H9 (cell line): ENCODE measurements around the gene KRCC1. TPM values are rescaled to one million over a fixed set of nuclear protein-coding genes. Genes with fewer than 3 reads are reported as not detected.

ENCODE experiments used
- DNase-seq: peaks from one replicate; pipeline ENCODE4 v3.0.0-alpha.2; 2017
- H2AFZ ChIP-seq: one replicate; pipeline ENCODE4 v1.6.1; 2013; ENCODE audit warnings: mild to moderate bottlenecking, low read length, control low read depth, moderate library complexity
- H2AK5ac ChIP-seq: 2 replicates; pipeline ENCODE4 v1.6.1; 2013; ENCODE audit warnings: low read length, control low read depth, mixed read lengths; ENCODE audit not compliant: insufficient read length
- H2BK120ac ChIP-seq: one replicate; pipeline ENCODE4 v1.6.1; 2013; ENCODE audit warnings: low read depth, mild to moderate bottlenecking, low read length, control low read depth, inconsistent platforms; ENCODE audit not compliant: poor library complexity, severe bottlenecking
- H2BK12ac ChIP-seq: 2 replicates; pipeline ENCODE4 v1.6.1; 2013; ENCODE audit warnings: low read length, control low read depth, mixed read lengths, low read depth; ENCODE audit not compliant: insufficient read length
- H2BK15ac ChIP-seq: 2 replicates; pipeline ENCODE4 v1.6.1; 2013; ENCODE audit warnings: low read depth, low read length, control low read depth
- H2BK20ac ChIP-seq: one replicate; pipeline ENCODE4 v1.6.1; 2013; ENCODE audit warnings: low read depth, mild to moderate bottlenecking, low read length, control low read depth, inconsistent platforms; ENCODE audit not compliant: poor library complexity, severe bottlenecking
- H2BK5ac ChIP-seq: 2 replicates; pipeline ENCODE4 v1.6.1; 2013; ENCODE audit warnings: low read length, control low read depth, mixed read lengths; ENCODE audit not compliant: insufficient read length
- H3K14ac ChIP-seq: 2 replicates; pipeline ENCODE4 v1.6.1; 2013; ENCODE audit warnings: low read length, control low read depth; ENCODE audit not compliant: insufficient read depth
- H3K18ac ChIP-seq: 2 replicates; pipeline ENCODE4 v1.6.1; 2013; ENCODE audit warnings: low read depth, mild to moderate bottlenecking, mixed read lengths, low read length, control low read depth; ENCODE audit not compliant: insufficient read length
- H3K23ac ChIP-seq: 2 replicates; pipeline ENCODE4 v1.6.1; 2013; ENCODE audit warnings: low read length, control low read depth, mixed read lengths, low read depth; ENCODE audit not compliant: insufficient read length
- H3K23me2 ChIP-seq: 2 replicates; pipeline ENCODE4 v1.6.1; 2013; ENCODE audit warnings: low read depth, mild to moderate bottlenecking, mixed read lengths, low read length, control low read depth; ENCODE audit not compliant: insufficient read length, poor library complexity, severe bottlenecking
- H3K27ac ChIP-seq: 2 replicates; pipeline ENCODE4 v1.5.1; 2013; ENCODE audit warnings: low read length, control low read depth, mixed read lengths, low read depth; ENCODE audit not compliant: insufficient read length
- H3K27me3 ChIP-seq: 2 replicates; pipeline ENCODE4 v1.6.1; 2013; ENCODE audit warnings: low read length, control low read depth, inconsistent platforms; ENCODE audit not compliant: insufficient read depth
- H3K4ac ChIP-seq: 2 replicates; pipeline ENCODE4 v1.6.1; 2013; ENCODE audit warnings: low read depth, mild to moderate bottlenecking, control low read depth, inconsistent platforms, low read length, moderate library complexity
- H3K4me1 ChIP-seq: 2 replicates; pipeline ENCODE4 v1.6.1; 2013; ENCODE audit warnings: low read length, control low read depth, inconsistent platforms; ENCODE audit not compliant: insufficient read depth
- H3K4me2 ChIP-seq: 2 replicates; pipeline ENCODE4 v1.6.1; 2013; ENCODE audit warnings: low read length, control low read depth, mixed read lengths; ENCODE audit not compliant: insufficient read length, insufficient read depth
- H3K56ac ChIP-seq: 2 replicates; pipeline ENCODE4 v1.6.1; 2013; ENCODE audit warnings: low read depth, mild to moderate bottlenecking, mixed read lengths, low read length, control low read depth; ENCODE audit not compliant: insufficient read length
- H3K79me1 ChIP-seq: 2 replicates; pipeline ENCODE4 v1.6.1; 2013; ENCODE audit warnings: low read depth, mild to moderate bottlenecking, moderate library complexity, low read length, control low read depth, inconsistent platforms; ENCODE audit not compliant: insufficient read depth, poor library complexity, severe bottlenecking
- H3K79me2 ChIP-seq: 2 replicates; pipeline ENCODE4 v1.6.1; 2013; ENCODE audit warnings: low read length, control low read depth, inconsistent platforms; ENCODE audit not compliant: insufficient read depth
- H3K9ac ChIP-seq: 2 replicates; pipeline ENCODE4 v1.6.1; 2013; ENCODE audit warnings: low read length, control low read depth, mixed read lengths; ENCODE audit not compliant: insufficient read length; ENCODE audit errors: extremely low read depth
- H3K9me3 ChIP-seq: one replicate; pipeline ENCODE4 v1.6.1; 2013; ENCODE audit warnings: low read depth, low read length, inconsistent platforms; ENCODE audit not compliant: control insufficient read depth
- H3T11ph ChIP-seq: one replicate; pipeline ENCODE4 v1.6.1; 2013; ENCODE audit warnings: mild to moderate bottlenecking, low read length, control low read depth, inconsistent platforms
- H4K20me1 ChIP-seq: one replicate; pipeline ENCODE4 v1.6.1; 2013; ENCODE audit not compliant: control insufficient read depth, insufficient read length, insufficient read depth
- H4K5ac ChIP-seq: 2 replicates; pipeline ENCODE4 v1.6.1; 2013; ENCODE audit warnings: low read depth, mild to moderate bottlenecking, mixed read lengths, low read length, control low read depth; ENCODE audit not compliant: insufficient read length
- H4K8ac ChIP-seq: replicated peaks from 2 replicates; pipeline ENCODE4 v1.6.1; 2013; ENCODE audit warnings: low read length, control low read depth, mixed read lengths, low read depth; ENCODE audit not compliant: insufficient read length
- H4K91ac ChIP-seq: 2 replicates; pipeline ENCODE4 v1.6.1; 2013; ENCODE audit warnings: low read depth, mild to moderate bottlenecking, moderate library complexity, mixed read lengths, low read length, control low read depth; ENCODE audit not compliant: insufficient read length
- H3K27ac Mint-ChIP-seq, 3 experiments: 2 replicates in 2 of 3; 3 replicates in 1 of 3; pipeline ENCODE4 v1.8.0; 2020 to 2021; ENCODE audit warnings: mixed read lengths in 3 of 3, mild to moderate bottlenecking in 1 of 3, moderate library complexity in 1 of 3
- H3K27me3 Mint-ChIP-seq: 2 replicates; pipeline ENCODE4 v1.8.0; 2021; ENCODE audit warnings: low read depth, mild to moderate bottlenecking, moderate library complexity, mixed read lengths
- H3K36me3 Mint-ChIP-seq, 3 experiments: 2 replicates in 2 of 3; 3 replicates in 1 of 3; pipeline ENCODE4 v1.8.0; 2020 to 2021; ENCODE audit warnings: low read depth in 3 of 3, mixed read lengths in 3 of 3; ENCODE audit not compliant: insufficient read depth in 1 of 3
- H3K4me1 Mint-ChIP-seq, 2 experiments: 2 replicates each; pipeline ENCODE4 v1.8.0; 2020; ENCODE audit warnings: mixed read lengths in 2 of 2
- H3K4me3 Mint-ChIP-seq, 2 experiments: 2 replicates in 1 of 2; 3 replicates in 1 of 2; pipeline ENCODE4 v1.8.0; 2020 to 2021; ENCODE audit warnings: mild to moderate bottlenecking in 2 of 2, mixed read lengths in 2 of 2, moderate library complexity in 1 of 2
- H3K9me3 Mint-ChIP-seq, 2 experiments: 2 replicates in 1 of 2; 3 replicates in 1 of 2; pipeline ENCODE4 v1.8.0; 2020; ENCODE audit warnings: mild to moderate bottlenecking in 2 of 2, mixed read lengths in 2 of 2, moderate library complexity in 1 of 2
- CTCF ChIP-seq: fragments of 200-600 bp; sonication (generic); conservative IDR thresholded peaks from 3 replicates; pipeline ENCODE4 v1.8.0; 2021; ENCODE audit warnings: antibody characterized with exemption, mild to moderate bottlenecking
- WGBS: extraction: QIAGEN DNeasy Blood & Tissue Kit; methylation state at CpG from one replicate; pipeline ENCODE4 v1.1.7; 2013; ENCODE audit warnings: missing lambda C conversion rate, low lambda C conversion rate, mixed read lengths; ENCODE audit not compliant: insufficient read length; ENCODE audit errors: extremely low coverage; 5-methylcytosine and 5-hydroxymethylcytosine counted together
- total RNA-seq: library from RNA; stranded (reverse); gene quantifications from 2 replicates; pipeline ENCODE4 v1.2.1, GENCODE V29; 2021

Gene KRCC1
- total RNA-seq, 1 experiment from 2014 or later: 8.2 TPM

DNA sequence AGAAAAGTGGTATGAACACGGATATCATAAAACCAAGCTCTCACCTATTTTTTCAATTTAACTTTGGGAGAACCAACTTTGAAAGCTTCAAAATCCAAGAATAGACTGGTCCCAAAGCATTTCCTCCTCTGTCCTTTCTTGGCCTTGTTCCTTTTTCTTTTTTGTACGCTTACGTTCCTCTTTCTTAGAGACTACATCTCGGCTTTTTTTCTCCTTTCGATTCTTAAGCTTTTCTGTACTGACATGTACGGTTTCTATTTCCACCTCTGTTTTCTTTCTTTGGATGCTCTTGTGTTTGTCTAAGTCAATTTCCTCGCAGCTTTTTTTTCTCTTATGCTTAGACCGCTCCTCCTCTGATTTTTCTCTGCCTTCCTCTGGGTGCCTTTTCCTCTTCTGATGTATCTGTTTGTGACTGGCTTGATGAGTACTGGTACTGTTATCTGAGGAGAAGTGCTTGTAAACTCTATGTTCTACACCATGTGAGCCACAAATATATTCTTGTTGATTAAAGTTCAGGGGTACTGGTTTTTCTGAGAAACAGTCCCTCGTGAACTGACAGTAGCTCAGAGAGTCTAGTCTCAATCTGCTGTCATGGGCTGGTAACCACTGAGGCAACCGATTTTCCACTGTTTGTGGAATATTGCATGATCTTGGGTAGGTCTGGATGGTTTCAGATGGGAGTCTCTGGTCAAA is 27.7 kb downstream of the KRCC1 start:
- H3K23ac ChIP-seq: no peak overlapping the region
- no peak for DNase-seq
- no peak overlapping the region for H2BK120ac ChIP-seq
- H3K18ac ChIP-seq: no peak overlapping the region
- Mint-ChIP-seq H3K4me3 (no peak overlapping the region), H3K27me3 (no peaks in the 10 kb centered on the region), H3K36me3 (peaks cover 0 to 19% (median 17%) of the 10 kb centered on the region in 3 experiments; a peak in 6 of 7 replicates), H3K4me1 (peaks cover 21 to 22% of the 10 kb centered on the region in 2 experiments), H3K27ac (peak overlapping the region in 2 of 3 experiments; percentile 16 to 41; a peak in 5 of 7 replicates), H3K9me3 (no peaks in the 10 kb centered on the region)
- H3K9me3 ChIP-seq: no peaks in the 10 kb centered on the region
- no peak overlapping the region for H3K56ac ChIP-seq
- H4K20me1 ChIP-seq: no peaks in the 10 kb centered on the region
- H4K91ac ChIP-seq: no peak overlapping the region
- H2AK5ac ChIP-seq: no peak overlapping the region
- no peak overlapping the region for H2BK5ac ChIP-seq
- WGBS: no CpG with 5 or more reads among the region's 10 CpGs
- no peak overlapping the region for H3K4ac ChIP-seq
- H3K9ac ChIP-seq: no peak overlapping the region
- H2BK12ac ChIP-seq: no peak overlapping the region
- H3T11ph ChIP-seq: no peak overlapping the region
- H4K8ac ChIP-seq: no peak overlapping the region
- no peak overlapping the region for H3K14ac ChIP-seq
- no peak overlapping the region for H2AFZ ChIP-seq
- no peaks in the 10 kb centered on the region for H3K4me1 ChIP-seq
- H3K23me2 ChIP-seq: no peaks in the 10 kb centered on the region
- TF ChIP-seq CTCF: no peak
- H3K79me1 ChIP-seq: no peaks in the 10 kb centered on the region
- no peak overlapping the region for H2BK15ac ChIP-seq
- no peak overlapping the region for H2BK20ac ChIP-seq
- no peaks in the 10 kb centered on the region for H3K79me2 ChIP-seq
- no peak overlapping the region for H4K5ac ChIP-seq
- no peak overlapping the region for H3K4me2 ChIP-seq
- no peaks in the 10 kb centered on the region for H3K27me3 ChIP-seq
- no peak overlapping the region for H3K27ac ChIP-seq
